Measurements from ENCODE around the gene LHFPL2.
A peak's percentile ranks its signal among the peaks of the same experiment; 100 is the strongest.

The LHFPL2 gene

DNA sequence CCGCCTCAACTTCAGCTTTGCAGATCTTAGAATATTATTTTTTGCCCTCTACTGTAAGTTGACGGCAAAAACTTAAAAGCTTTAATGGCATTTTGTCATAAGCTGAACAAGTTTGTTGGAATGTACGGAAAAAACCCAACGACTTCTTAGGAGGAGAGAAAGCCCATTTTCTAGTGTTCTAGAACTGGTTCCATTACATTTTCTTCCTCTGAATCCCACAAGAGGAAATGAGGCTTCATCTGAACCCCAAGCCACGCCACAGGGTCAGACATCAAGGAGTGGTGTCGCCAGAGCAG is 113.7 kb downstream of the LHFPL2 start:
- H3K9me3 Mint-ChIP-seq: no peaks in the 10 kb centered on the region
- H3K27me3 Mint-ChIP-seq (ENCODE audit: low read depth): no peaks in the 10 kb centered on the region
- no peaks in the 10 kb centered on the region for H3K36me3 Mint-ChIP-seq (ENCODE audit: low read depth)
- H3K4me1 Mint-ChIP-seq (ENCODE audit: low read depth): no peaks in the 10 kb centered on the region
- no peak overlapping the region for H3K27ac Mint-ChIP-seq
- no peak overlapping the region for H3K4me3 Mint-ChIP-seq
- no peak for DNase-seq (ENCODE audit: low spot score)

DNA sequence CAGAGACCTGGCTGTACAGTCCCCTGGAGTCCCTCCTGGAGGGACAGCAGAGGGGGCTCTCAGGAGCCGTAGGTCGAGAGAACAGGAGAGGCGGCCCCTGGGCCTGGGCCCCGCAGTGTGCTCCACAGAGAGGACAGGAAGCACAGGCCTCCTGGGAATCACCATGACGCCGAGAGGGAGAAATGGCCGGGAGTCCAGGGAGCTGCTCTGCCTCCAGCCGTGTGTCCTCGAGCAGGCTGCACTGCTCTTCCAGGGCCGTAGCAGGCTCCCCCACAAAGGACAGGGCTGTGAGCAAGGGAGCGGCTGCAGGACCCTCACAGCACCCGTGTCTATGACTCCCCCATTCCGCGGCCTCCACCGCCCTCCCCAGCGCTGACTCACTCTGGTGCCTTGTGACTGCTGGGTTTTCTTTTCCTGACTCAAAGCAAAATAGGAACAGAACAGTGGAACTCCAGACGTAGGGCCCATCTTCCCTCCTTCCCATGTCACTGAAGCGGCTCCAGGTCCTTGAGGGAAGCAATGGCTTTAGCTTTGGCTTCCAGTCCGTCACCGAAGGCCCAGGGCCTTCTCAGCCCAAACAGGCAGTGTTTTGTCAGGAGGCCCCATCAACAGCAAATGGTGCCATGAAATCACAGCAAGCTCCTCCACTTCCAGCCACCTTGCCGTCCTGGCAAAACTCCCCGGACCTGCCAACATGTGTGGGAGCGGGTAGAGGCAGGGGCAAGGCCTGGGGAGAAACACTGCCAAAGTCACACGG is 114.2 kb downstream of the LHFPL2 start:
- Mint-ChIP-seq H3K4me3 (no peak overlapping the region), H3K4me1 (ENCODE audit: low read depth) (no peaks in the 10 kb centered on the region), H3K36me3 (ENCODE audit: low read depth) (no peaks in the 10 kb centered on the region), H3K9me3 (no peaks in the 10 kb centered on the region), H3K27me3 (ENCODE audit: low read depth) (no peaks in the 10 kb centered on the region), H3K27ac (no peak overlapping the region)
- DNase-seq (ENCODE audit: low spot score): no peak

DNA sequence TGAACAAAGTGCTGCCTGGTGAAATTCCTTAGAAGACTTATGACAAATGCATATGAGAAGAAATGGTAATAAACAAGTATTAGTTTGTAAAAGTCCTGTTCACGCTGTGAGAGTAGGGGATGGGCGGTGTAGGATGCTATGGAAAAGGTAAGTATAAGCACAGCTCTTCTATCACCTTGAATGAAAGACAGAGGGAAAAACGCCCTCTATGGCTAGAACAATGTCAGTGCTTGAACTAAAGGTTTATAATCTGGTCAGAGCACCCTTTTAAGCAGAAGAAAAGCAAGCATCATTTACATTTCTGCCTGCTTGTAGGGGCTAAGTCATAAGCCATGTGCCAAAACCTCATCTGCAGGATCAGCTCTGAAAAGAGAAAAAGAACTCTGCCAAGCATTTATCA is 115.2 kb downstream of the LHFPL2 start:
- Mint-ChIP-seq H3K9me3 (no peaks in the 10 kb centered on the region), H3K4me3 (no peak overlapping the region), H3K27ac (no peak overlapping the region), H3K4me1 (ENCODE audit: low read depth) (no peaks in the 10 kb centered on the region), H3K27me3 (ENCODE audit: low read depth) (no peaks in the 10 kb centered on the region), H3K36me3 (ENCODE audit: low read depth) (no peaks in the 10 kb centered on the region)
- no peak for DNase-seq (ENCODE audit: low spot score)

DNA sequence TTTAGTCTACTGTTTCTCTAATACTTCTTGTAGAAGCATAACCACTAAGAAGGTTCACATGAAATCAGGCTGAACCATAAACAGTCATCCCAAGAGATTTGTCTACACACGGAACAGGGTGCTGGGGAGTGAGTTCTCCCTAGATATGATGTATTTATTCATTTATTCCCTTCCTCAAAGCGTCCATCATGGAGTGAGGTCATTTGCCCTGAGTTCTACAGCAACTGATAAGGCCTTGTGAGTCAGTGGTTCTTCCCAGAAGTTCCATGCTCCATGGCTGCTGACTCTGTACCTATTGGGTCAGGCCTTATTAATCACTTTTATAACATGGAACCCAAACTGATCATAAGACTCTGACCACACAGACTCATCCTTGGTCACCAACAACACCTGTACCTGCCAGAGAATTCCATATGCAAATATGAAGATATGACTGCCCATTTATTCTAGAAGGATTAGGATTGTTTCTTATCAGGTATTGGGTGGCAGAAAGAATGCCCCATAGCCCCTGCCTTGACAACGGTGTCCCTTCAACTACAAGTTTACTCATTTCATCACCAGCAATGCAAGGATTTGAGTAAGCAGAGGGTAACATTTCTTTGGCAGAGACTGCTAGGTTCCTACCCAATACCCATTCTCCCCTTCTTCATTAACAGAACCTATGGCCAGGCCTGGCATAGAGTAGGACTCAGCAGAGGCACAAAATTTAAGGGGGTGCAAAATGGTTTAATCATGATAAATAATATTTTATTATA is 118.1 kb downstream of the LHFPL2 start:
- Mint-ChIP-seq H3K27ac (no peak overlapping the region), H3K9me3 (no peaks in the 10 kb centered on the region), H3K4me1 (ENCODE audit: low read depth) (peaks cover 4% of the 10 kb centered on the region), H3K4me3 (no peak overlapping the region), H3K36me3 (ENCODE audit: low read depth) (no peaks in the 10 kb centered on the region), H3K27me3 (ENCODE audit: low read depth) (peaks cover 6% of the 10 kb centered on the region)
- DNase-seq (ENCODE audit: low spot score): no peak

DNA sequence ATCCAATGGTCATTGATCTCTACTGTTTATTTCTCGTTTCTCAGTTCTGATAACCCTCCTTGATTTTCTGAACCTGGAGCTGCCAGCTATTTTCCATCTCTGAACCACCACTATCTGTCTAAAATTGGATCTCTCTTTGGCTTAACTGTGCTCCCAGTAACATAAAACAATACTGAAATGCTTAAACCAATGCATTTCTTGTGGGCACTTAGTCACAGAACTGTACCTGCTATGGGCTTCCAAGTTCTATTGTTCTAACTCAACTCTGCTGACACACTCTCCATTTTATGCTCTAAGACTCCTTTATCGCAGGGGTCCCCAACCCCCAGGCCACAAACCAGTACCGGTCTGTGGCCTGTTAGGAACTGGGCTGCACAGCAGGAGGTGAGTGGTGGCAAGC is 120.6 kb downstream of the LHFPL2 start:
- Mint-ChIP-seq H3K36me3 (ENCODE audit: low read depth) (no peaks in the 10 kb centered on the region), H3K27ac (no peak overlapping the region), H3K4me1 (ENCODE audit: low read depth) (peaks cover 4% of the 10 kb centered on the region), H3K9me3 (no peaks in the 10 kb centered on the region), H3K27me3 (ENCODE audit: low read depth) (peaks cover 6% of the 10 kb centered on the region), H3K4me3 (no peak overlapping the region)
- no peak for DNase-seq (ENCODE audit: low spot score)

DNA sequence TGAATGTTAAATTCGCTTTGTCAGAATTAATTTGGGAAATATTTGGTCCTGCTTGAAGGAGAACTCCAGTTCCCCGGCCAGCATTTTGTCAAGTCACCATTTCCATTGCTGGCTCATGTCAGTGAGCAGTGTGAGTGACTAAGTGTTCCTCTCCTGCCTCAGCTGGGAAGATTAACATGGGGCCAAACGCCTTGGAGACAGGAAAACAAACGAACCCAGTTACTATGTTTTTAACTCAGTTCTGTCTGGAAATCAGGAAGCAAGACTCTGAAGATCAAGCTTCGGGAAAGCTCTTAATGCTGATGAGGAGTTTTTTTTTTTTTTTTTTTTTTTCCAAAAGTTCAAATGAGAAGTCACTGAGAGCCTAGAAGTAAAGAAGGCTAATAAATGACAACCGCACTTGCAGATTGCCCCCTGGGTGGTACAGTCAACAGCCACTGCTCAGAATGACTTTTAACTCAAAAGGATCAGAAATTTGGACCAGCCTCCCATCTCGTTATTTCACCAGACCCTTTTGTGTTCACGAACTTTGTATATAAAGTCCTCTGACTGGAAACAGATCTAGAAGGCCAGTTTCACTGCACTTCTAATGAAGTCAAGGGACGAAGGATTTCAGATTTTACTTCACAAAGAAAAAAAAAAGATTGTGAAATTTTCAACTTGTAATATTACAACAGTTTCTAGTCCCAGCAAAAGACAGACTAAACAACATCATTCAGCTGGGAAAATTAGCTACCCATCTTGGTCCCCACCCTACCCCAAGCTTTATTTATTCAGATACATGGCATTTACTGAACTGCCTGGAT is 121.3 kb downstream of the LHFPL2 start:
- no peak overlapping the region for H3K27ac Mint-ChIP-seq
- H3K4me1 Mint-ChIP-seq (ENCODE audit: low read depth): peaks cover 4% of the 10 kb centered on the region
- no peaks in the 10 kb centered on the region for H3K9me3 Mint-ChIP-seq
- H3K36me3 Mint-ChIP-seq (ENCODE audit: low read depth): no peaks in the 10 kb centered on the region
- DNase-seq (ENCODE audit: low spot score): no peak
- peaks cover 6% of the 10 kb centered on the region for H3K27me3 Mint-ChIP-seq (ENCODE audit: low read depth)
- no peak overlapping the region for H3K4me3 Mint-ChIP-seq

DNA sequence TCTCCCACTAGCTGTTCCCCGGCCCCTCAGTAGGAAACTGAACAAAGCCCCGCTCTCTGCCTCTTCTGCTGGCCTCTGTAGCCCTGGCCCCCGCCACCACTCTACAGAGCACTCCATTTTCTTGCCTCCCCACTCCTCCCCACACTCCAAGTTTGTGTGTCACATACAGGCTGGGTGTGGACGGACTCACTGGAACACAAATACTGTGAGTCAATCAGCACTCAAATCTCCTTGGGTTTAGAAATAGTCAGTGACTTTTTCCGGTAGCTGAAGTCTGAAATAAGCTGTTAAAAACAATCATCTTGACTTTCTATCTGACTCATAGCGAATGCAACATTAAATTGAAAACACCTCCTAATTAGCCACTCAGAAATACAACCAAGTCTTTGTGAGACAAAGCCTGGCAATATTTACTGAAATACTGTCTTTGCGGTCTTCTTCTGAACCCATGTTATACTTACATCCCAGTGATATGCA is 122.5 kb downstream of the LHFPL2 start:
- H3K27ac Mint-ChIP-seq: no peak overlapping the region
- H3K36me3 Mint-ChIP-seq (ENCODE audit: low read depth): no peaks in the 10 kb centered on the region
- H3K9me3 Mint-ChIP-seq: no peaks in the 10 kb centered on the region
- peaks cover 4% of the 10 kb centered on the region for H3K4me1 Mint-ChIP-seq (ENCODE audit: low read depth)
- H3K4me3 Mint-ChIP-seq: no peak overlapping the region
- peak; percentile 6 for DNase-seq (ENCODE audit: low spot score)
- peaks cover 6% of the 10 kb centered on the region for H3K27me3 Mint-ChIP-seq (ENCODE audit: low read depth)

DNA sequence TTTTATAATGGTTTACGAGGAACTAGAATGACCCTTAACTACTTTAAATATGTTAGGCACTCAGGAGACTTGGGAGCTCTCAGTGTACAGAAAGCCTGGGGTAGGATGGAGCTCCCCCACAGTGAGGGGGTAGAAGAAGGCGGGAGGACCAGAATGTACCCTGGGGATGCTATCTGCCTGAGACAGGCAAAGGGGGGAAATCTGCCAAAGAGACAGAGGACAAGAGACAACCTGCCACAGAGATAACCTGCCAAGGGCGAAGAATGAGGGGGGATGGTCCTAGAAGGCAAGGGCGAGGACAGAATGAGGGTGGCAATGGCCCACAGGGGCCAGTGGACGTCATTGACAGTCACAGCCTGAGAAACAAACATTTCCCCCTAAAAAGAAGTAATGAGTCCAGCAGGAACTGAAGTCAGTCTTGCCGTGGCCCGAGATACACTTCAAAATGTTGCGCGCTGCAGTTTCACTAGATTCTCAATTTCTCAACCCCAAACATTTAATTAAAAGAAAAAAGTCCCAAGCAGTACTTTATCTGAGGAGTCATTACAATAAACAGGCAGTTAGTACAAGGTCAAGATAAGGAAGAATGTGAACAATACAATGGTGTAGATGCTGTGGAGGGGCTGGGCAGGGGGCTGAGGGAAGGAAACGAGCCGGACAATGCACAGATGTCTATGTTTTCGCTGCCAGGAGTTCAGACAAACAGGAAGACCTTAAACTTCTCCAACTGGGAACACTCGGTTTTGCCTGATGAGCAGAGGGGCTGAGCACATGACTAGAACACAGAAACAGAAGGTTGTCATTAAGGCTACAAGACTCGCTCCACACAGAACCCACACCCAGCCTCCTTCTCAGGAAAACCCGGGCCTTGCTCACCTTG is 125.0 kb downstream of the LHFPL2 start:
- no peaks in the 10 kb centered on the region for H3K9me3 Mint-ChIP-seq
- no peak for DNase-seq (ENCODE audit: low spot score)
- H3K4me3 Mint-ChIP-seq: no peak overlapping the region
- peaks cover 12% of the 10 kb centered on the region for H3K27me3 Mint-ChIP-seq (ENCODE audit: low read depth)
- no peak overlapping the region for H3K27ac Mint-ChIP-seq
- H3K36me3 Mint-ChIP-seq (ENCODE audit: low read depth): no peaks in the 10 kb centered on the region
- H3K4me1 Mint-ChIP-seq (ENCODE audit: low read depth): peaks cover 4% of the 10 kb centered on the region

DNA sequence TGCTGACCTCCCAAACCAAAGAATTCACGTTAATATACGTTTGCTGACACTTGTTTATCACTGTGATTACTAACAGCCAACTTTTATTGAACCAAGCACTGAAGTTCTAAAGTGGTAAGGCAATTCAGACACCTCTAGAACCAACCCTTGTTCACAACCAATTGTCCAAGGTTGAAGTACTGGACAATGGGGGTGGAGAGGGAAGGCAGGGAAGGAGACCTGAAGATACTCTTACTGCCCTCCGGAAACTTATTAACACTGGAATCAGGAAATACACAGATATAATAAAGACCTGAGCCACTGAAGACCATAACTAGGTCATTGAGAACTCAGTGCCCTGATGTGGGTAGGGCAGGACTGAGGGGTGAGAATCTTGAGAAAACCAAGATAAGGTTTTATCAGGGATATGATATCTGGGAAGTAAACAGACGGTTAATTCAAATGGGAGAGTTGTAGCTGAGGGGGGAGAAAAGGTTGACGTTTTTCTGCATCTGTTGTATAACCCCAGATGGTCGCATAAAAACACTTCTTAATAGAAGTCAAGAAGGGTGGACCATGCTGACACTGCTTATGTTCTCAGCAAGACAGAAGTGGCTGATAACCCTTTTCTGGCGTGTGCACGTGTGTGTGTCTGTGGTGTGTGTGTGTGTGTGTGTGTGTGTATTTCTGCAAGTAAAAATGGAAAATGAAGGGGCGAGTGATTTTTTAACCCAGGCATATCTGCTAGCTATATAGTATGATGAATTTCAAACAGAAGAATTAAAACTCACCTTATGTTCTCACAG is 125.9 kb downstream of the LHFPL2 start:
- peaks cover 13% of the 10 kb centered on the region for H3K27me3 Mint-ChIP-seq (ENCODE audit: low read depth)

DNA sequence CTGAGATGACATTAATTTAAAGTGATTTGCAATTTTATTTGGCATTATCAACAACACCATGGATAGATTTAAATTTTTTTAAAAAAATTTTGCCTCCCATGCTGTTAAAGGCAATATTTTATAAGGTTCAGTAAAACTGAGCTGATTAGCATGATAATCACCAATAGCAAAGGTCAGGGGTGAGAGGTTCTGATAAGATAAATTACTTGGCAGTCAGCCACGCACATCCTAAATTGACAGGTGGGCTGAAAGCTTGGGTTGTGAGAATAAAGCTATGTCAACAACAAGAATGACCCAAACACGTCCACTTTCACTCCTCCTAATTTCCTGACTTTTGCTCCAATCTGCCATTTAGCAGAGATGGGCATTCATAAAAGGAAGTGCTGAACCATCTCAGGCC is 127.1 kb downstream of the LHFPL2 start:
- Mint-ChIP-seq H3K27me3 (ENCODE audit: low read depth) (peaks cover 18% of the 10 kb centered on the region), H3K27ac (no peak overlapping the region), H3K36me3 (ENCODE audit: low read depth) (no peaks in the 10 kb centered on the region)

More for the DNA sequence above, 125.9 kb downstream of the LHFPL2 start:
- Mint-ChIP-seq H3K36me3 (ENCODE audit: low read depth) (no peaks in the 10 kb centered on the region), H3K4me1 (ENCODE audit: low read depth) (peaks cover 4% of the 10 kb centered on the region), H3K27ac (no peak overlapping the region), H3K9me3 (no peaks in the 10 kb centered on the region), H3K4me3 (no peak overlapping the region)
- no peak for DNase-seq (ENCODE audit: low spot score)

DNA sequence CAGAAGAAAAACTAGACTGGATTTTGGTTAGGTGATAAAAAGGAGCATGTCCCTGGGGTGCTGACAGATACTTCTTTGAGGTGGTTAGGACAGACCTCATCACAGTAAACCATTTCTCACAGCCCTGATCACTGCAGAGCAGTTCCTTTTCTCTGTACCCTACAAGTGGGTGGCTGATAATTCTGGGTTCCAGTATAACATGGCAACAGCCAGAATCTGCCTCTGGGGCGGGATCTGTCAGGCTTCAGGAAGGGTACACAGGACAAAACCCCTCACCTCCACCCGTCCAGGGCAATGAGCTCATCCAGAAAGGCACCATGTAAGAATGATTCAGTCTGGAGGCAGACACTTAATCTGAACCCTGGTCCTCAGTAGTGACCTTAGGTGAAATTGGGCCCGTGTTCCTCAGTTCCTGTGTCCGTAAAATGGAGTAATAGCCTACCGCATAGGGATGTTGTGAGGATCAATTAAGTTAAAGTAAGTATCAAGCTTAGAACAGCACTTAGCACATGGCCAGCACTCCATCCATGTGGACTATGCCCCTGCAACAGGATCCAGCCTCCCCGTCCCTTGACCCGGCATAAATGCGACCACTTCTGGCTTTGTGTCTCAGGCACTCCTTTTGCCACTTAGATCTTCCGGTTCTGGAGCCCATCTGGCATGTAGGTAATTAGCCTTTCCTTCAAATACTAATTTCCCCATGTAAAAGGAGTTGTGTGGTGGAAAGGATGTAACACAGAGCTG is 129.2 kb downstream of the LHFPL2 start:
- no peaks in the 10 kb centered on the region for H3K4me1 Mint-ChIP-seq (ENCODE audit: low read depth)
- no peak for DNase-seq (ENCODE audit: low spot score)
- H3K36me3 Mint-ChIP-seq (ENCODE audit: low read depth): no peaks in the 10 kb centered on the region
- peaks cover 34% of the 10 kb centered on the region for H3K27me3 Mint-ChIP-seq (ENCODE audit: low read depth)
- no peak overlapping the region for H3K27ac Mint-ChIP-seq
- H3K4me3 Mint-ChIP-seq: no peak overlapping the region
- no peaks in the 10 kb centered on the region for H3K9me3 Mint-ChIP-seq

More for the DNA sequence above, 127.1 kb downstream of the LHFPL2 start:
- no peak overlapping the region for H3K4me3 Mint-ChIP-seq
- H3K9me3 Mint-ChIP-seq: no peaks in the 10 kb centered on the region
- peaks cover 4% of the 10 kb centered on the region for H3K4me1 Mint-ChIP-seq (ENCODE audit: low read depth)
- DNase-seq (ENCODE audit: low spot score): no peak

DNA sequence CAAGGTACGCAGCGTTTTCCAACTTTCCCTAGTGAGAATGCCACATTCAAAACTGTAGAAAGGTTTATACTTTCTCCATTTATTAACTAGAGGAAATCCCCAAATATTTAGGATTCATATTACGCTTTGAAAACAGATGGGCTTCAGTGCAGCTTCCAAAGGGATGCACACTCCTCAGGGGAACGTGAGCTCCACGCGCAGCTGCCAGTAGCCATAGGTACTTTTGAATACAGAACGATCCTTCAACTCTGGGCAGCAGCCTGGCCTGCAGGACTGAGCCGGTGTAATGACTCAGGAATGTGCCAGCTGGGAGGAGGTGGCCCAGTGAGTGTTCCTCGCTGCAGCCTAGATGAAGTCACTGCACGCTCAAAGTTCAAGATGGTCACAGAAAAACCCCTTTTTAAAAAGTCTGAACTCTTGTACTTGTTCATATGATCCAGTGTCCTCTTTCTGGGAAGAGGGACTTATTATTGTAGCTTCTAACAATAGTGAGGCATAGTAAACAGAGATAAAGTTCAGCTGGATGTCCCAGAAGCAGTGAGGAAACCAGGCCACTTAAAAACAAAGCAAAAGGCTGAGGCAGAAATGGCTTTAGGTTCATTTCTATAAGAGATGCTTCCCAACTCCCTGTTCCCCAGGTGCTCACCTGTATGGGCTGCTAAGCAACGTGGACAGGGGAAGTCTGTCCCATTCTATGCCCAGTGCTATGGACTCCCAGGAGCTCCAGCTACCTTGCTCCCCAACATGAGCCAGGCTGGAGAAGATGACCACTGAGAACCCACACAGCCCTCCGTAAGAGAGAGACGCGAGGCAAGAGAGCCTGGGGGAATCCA is 130.0 kb downstream of the LHFPL2 start:
- H3K4me1 Mint-ChIP-seq (ENCODE audit: low read depth): no peaks in the 10 kb centered on the region
- no peaks in the 10 kb centered on the region for H3K36me3 Mint-ChIP-seq (ENCODE audit: low read depth)
- H3K9me3 Mint-ChIP-seq: no peaks in the 10 kb centered on the region
- no peak overlapping the region for H3K4me3 Mint-ChIP-seq
- DNase-seq (ENCODE audit: low spot score): no peak
- H3K27me3 Mint-ChIP-seq (ENCODE audit: low read depth): peaks cover 39% of the 10 kb centered on the region
- H3K27ac Mint-ChIP-seq: no peak overlapping the region
